HepG2 (cell line): ENCODE results near the gene WIPF2. TPM values are rescaled to one million over a fixed set of nuclear protein-coding genes. Genes with fewer than 3 reads are reported as not detected.

Experiments used
- ESRRA ChIP-seq: sonication (generic); formaldehyde crosslinking; IDR thresholded peaks from 2 replicates; pipeline ENCODE4 v1.5.1; 2020; ENCODE audit warnings: mild to moderate bottlenecking, low read depth, missing genetic modification reagents
- KAT8 ChIP-seq: IDR thresholded peaks from 2 replicates; pipeline ENCODE4 v1.6.1; 2016; ENCODE audit warnings: missing genetic modification reagents, missing compliant biosample characterization
- KLF12 ChIP-seq: sonication (generic); formaldehyde crosslinking; IDR thresholded peaks from 2 replicates; pipeline ENCODE4 v1.4.0; 2020; ENCODE audit warnings: missing genetic modification reagents, borderline replicate concordance
- MTF1 ChIP-seq: sonication (generic); formaldehyde crosslinking; IDR thresholded peaks from 2 replicates; pipeline ENCODE4 v1.5.0; 2020; ENCODE audit warnings: missing genetic modification reagents
- PAXIP1 ChIP-seq: sonication (generic); formaldehyde crosslinking; conservative IDR thresholded peaks from 2 replicates; pipeline ENCODE4 v1.4.0; 2020; ENCODE audit warnings: mild to moderate bottlenecking, missing genetic modification reagents, moderate library complexity
- PBX3 ChIP-seq: sonication (generic); formaldehyde crosslinking; IDR thresholded peaks from 2 replicates; pipeline ENCODE4 v1.8.1; 2023; ENCODE audit warnings: missing genetic modification reagents, inconsistent platforms, borderline replicate concordance
- POGK ChIP-seq: sonication (generic); formaldehyde crosslinking; conservative IDR thresholded peaks from 2 replicates; pipeline ENCODE4 v1.8.0; 2022; ENCODE audit warnings: mild to moderate bottlenecking, moderate library complexity, missing genetic modification reagents
- POLR2AphosphoS5 ChIP-seq: IDR thresholded peaks from 2 replicates; pipeline ENCODE4 v1.6.1; 2012; ENCODE audit warnings: low read depth, low read length
- SMAD1 ChIP-seq: sonication (generic); formaldehyde crosslinking; IDR thresholded peaks from 2 replicates; pipeline ENCODE4 v1.4.0; 2020; ENCODE audit warnings: missing genetic modification reagents, low read depth, mild to moderate bottlenecking, borderline replicate concordance
- ZBTB39 ChIP-seq: sonication (generic); formaldehyde crosslinking; IDR thresholded peaks from 2 replicates; pipeline ENCODE4 v1.5.0; 2020; ENCODE audit warnings: missing genetic modification reagents
- ZFP90 ChIP-seq: sonication (generic); formaldehyde crosslinking; IDR thresholded peaks from 2 replicates; pipeline ENCODE4 v1.8.0; 2022; ENCODE audit warnings: missing genetic modification reagents, mild to moderate bottlenecking, inconsistent platforms, borderline replicate concordance
- ZNF18 ChIP-seq: sonication (generic); formaldehyde crosslinking; IDR thresholded peaks from 2 replicates; pipeline ENCODE4 v1.8.0; 2022; ENCODE audit warnings: mild to moderate bottlenecking, missing genetic modification reagents; ENCODE audit not compliant: insufficient replicate concordance
- ZNF235 ChIP-seq: sonication (generic); formaldehyde crosslinking; IDR thresholded peaks from 2 replicates; pipeline ENCODE4 v1.8.1; 2023; ENCODE audit warnings: mild to moderate bottlenecking, missing genetic modification reagents, borderline replicate concordance
- ZNF567 ChIP-seq: sonication (generic); formaldehyde crosslinking; IDR thresholded peaks from 2 replicates; pipeline ENCODE4 v1.8.1; 2023; ENCODE audit warnings: mild to moderate bottlenecking, missing genetic modification reagents, borderline replicate concordance
- ZNF672 ChIP-seq: sonication (generic); formaldehyde crosslinking; IDR thresholded peaks from 2 replicates; pipeline ENCODE4 v1.8.1; 2022; ENCODE audit warnings: missing genetic modification reagents
- ZNF775 ChIP-seq: sonication (generic); formaldehyde crosslinking; IDR thresholded peaks from 2 replicates; pipeline ENCODE4 v1.4.0; 2020; ENCODE audit warnings: missing genetic modification reagents, mild to moderate bottlenecking, moderate library complexity, borderline replicate concordance
- polyA plus RNA-seq, 8 experiments: library from polyadenylated mRNA; depleted of rRNA in 3 of 8; stranded (reverse) in 7 of 8; unstranded in 1 of 8; fragments of >200 nt; fragmentation: Illumina TruSeq in 4 of 8; extraction: Trizol in 4 of 8; gene quantifications; 2 replicates each; pipeline versions ENCODE4 v1.2.1 to v1.2.3, GENCODE V29; 2011 to 2016; ENCODE audit warnings: low read depth in 4 of 8, missing spikeins in 1 of 8, mixed read lengths in 1 of 8; ENCODE audit not compliant: insufficient read depth in 1 of 8
- total RNA-seq, 5 experiments: library from RNA; depleted of rRNA; stranded (reverse); fragments of >200 nt; fragmentation: Illumina TruSeq; extraction: Trizol; gene quantifications; 2 replicates each; pipeline ENCODE4 v1.2.3, GENCODE V29; 2016; ENCODE audit warnings: low read depth in 1 of 5

The WIPF2 gene
- total and polyA plus RNA-seq, 2 of the 13 experiments (the other 11 are each of a cell fraction or from before 2014, with no cell fraction given) = 7.2 to 10.8 TPM

GRCh38 chr17:40219594-40220338 is 662 bp downstream of the WIPF2 start (continued):
- no peak for TF ChIP-seq PAXIP1 (CRISPR knock-in tag)
- TF ChIP-seq ZBTB39 (CRISPR knock-in tag) = 0 out of 2 replicates have a peak, but pooled peaks have one; percentile 8
- TF ChIP-seq PBX3 (CRISPR knock-in tag) = no peak
- TF ChIP-seq KLF12 (CRISPR knock-in tag) = 0 out of 2 replicates have a peak, but pooled peaks have one; percentile 32
- peak; percentile 44; the same call in 1 of the 2 replicates for TF ChIP-seq MTF1 (CRISPR knock-in tag)
- no peak for TF ChIP-seq KAT8 (CRISPR knock-in tag)
- no peak for TF ChIP-seq ZNF775
- TF ChIP-seq POLR2AphosphoS5 = no peak
- peak; percentile 12; the same call in 1 of the 2 replicates for TF ChIP-seq ZNF235 (CRISPR knock-in tag)
- 0 out of 2 replicates have a peak, but pooled peaks have one; percentile 41 for TF ChIP-seq ZNF567 (CRISPR knock-in tag)
- peak; percentile 41; the same call in 1 of the 2 replicates for TF ChIP-seq ZFP90
- no peak for TF ChIP-seq ZNF672
- 0 out of 2 replicates have a peak, but pooled peaks have one; percentile 60 for TF ChIP-seq SMAD1 (CRISPR knock-in tag)
- TF ChIP-seq ESRRA (CRISPR knock-in tag) = no peak
- peak; percentile 69 for TF ChIP-seq ZNF18 (CRISPR knock-in tag)
- no peak; the same call in 1 of the 2 replicates for TF ChIP-seq POGK (CRISPR knock-in tag)
